Choroid plexus epithelial cell (primary cell): ENCODE results near the gene TRIM72.
"Not testable (repeated sequence)": the region's sequence is repeated elsewhere in the genome, so short reads cannot be mapped to it uniquely, and the experiment has no call there.

ENCODE experiments used
- DNase-seq: peaks from one replicate; pipeline ENCODE4 v3.0.0-alpha.2; 2010; ENCODE audit warnings: low read depth
- H3K4me3 ChIP-seq: 2 replicates; pipeline ENCODE4 v1.5.1; 2011; ENCODE audit warnings: low read depth, mild to moderate bottlenecking, control low read depth, low read length, moderate library complexity
- CTCF ChIP-seq: conservative IDR thresholded peaks from 2 replicates; pipeline ENCODE4 v1.5.1; 2011; ENCODE audit warnings: low read depth, mild to moderate bottlenecking, control low read depth, inconsistent platforms, low read length, moderate library complexity

Gene TRIM72

DNA sequence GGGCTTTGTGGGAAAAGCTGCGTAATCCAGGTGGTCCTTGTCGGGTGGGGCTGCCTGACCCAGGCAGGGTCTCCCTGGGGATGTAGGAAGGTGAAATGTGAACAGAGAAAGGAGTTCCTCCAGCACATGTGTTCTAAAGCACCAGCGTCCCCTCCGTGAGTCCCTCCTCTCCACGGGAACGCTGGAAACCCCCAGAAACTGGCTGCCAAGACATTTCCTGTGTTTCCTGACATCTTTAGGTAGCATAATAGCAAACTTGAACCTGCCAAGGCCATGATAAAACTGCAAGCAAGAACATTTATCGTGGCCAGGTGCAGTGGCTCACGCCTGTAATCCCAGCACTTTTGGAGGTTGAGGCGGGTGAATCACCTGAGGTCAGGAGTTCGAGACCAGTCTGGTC, 15.6 kb downstream of the TRIM72 start:
- DNase-seq: no peak
- no peak for TF ChIP-seq CTCF
- H3K4me3 ChIP-seq: no peak overlapping the region

- DNase-seq: no peak
- no peak for TF ChIP-seq CTCF
- no peak overlapping the region for H3K4me3 ChIP-seq
Measured at GRCh38 chr16:31238041-31238440, 24.1 kb downstream of the TRIM72 start.

DNA sequence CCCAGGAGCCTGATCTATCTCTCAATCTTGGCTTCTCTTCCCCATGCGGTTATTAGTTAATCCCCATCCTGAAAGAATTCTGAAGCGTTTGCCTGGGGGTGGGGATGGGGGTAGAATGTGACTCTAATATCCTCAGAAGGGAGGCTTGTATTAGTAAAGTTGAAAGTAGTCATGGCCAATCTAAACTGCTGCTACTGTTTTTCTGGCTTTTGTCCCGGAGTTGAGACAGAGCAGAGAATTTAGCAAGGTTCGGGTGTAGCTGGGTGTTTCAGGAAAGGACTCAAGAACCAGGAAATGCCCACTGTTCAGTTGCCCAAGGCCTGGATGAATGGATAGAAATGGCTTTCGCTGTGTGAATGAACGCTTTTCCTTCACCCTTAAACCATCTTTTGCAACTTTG, 28.3 kb downstream of the TRIM72 start:
- DNase-seq: peak; percentile 5
- H3K4me3 ChIP-seq: no peak overlapping the region
- TF ChIP-seq CTCF: no peak

DNA sequence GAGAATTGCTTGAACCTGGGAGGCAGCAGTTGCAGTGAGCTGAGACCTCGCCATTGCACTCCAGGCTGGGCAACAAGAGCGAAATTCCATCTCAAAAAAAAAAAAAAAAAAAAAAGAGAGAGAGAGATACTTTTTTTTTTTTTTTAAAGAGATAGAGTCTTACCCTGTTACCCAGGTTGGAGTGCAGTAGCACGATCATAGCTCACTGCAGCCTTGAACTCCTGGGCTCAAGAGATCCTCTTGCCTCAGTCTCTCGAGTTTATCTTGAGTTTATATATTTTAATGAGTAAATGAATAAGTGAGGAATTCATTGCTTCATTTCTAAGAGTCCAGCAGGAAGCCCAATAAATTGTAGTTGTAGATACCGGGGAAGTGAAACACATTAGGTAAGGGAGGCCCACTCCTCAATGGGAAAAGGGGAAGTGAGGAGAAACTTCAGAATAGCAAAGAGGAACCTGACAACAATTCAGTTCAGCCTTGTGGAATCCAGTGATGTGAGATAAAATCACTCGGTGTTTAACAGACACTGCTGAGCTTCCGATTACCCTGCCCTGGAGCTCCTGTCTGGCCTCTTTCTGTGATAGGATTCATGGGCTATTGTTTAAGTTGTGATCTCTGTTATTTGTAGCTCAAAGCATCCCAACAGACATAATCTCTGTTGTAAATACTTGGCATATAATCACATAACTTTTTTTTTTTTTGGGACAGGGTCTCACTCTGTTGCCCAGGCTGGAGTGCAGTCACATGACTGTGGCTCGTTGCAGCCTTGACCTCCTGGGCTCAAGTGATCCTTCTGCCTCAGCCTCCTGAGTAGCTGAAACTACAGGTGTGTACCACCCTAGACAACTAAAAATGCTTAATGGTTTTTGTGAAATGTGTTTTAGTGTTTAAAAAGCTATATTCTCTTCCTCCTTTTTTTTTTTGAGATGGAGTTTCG, 30.1 kb downstream of the TRIM72 start:
- no peak for DNase-seq
- TF ChIP-seq CTCF: no peak
- H3K4me3 ChIP-seq: no peak overlapping the region

GRCh38 chr16:31245598-31245997, 31.7 kb downstream of the TRIM72 start:
- not testable (repeated sequence) for DNase-seq, H3K4me3 ChIP-seq

GRCh38 chr16:31246296-31246695, 32.4 kb downstream of the TRIM72 start:
- TF ChIP-seq CTCF: no peak
- no peak for DNase-seq

GRCh38 chr16:31248344-31248743, 34.4 kb downstream of the TRIM72 start:
- H3K4me3 ChIP-seq: no peak overlapping the region
- DNase-seq: no peak
- TF ChIP-seq CTCF: no peak

More at GRCh38 chr16:31246296-31246695, 32.4 kb downstream of the TRIM72 start:
- no peak overlapping the region for H3K4me3 ChIP-seq
